Activated CD8-positive, alpha-beta memory T cell treated with anti-CD3 and anti-CD28 coated beads for 4 hours (primary cell): ENCODE measurements around the gene KAT7.

Source experiments
- DNase-seq, 2 donors: peaks; one replicate each; pipeline ENCODE4 v3.0.0-alpha.2; 2020; ENCODE audit warnings: low read depth in 2 of 2

KAT7 gene

DNA sequence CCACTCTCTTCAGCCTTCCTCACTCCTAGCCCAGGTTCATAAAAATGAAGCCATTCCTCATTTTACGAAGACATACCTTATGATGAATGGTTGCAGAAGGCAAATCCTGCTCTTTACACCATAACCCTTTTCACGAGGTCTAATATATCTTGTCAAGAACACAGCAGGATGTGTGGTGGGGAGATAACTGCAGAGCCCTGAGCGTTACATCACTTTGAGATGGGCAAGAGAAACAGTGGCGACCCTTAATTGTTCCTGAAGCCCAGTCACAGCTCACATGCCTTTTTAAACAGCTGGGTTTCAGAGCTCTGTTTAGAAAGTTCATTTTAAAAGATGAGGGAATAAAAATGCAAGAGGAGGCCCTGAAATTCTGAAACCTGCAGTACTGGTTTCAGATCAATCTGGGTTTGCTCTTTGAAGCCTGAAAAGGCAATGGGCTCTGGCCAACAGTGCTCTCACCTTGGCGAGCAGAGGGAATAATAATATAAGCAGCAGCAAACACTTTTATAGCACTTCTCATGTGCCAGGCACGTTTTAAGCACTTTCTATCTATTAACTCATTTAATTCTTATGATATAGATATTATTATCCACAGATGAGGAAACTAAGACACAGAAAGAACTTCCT is 27.4 kb upstream of the KAT7 start:
- DNase-seq = no peak

DNA sequence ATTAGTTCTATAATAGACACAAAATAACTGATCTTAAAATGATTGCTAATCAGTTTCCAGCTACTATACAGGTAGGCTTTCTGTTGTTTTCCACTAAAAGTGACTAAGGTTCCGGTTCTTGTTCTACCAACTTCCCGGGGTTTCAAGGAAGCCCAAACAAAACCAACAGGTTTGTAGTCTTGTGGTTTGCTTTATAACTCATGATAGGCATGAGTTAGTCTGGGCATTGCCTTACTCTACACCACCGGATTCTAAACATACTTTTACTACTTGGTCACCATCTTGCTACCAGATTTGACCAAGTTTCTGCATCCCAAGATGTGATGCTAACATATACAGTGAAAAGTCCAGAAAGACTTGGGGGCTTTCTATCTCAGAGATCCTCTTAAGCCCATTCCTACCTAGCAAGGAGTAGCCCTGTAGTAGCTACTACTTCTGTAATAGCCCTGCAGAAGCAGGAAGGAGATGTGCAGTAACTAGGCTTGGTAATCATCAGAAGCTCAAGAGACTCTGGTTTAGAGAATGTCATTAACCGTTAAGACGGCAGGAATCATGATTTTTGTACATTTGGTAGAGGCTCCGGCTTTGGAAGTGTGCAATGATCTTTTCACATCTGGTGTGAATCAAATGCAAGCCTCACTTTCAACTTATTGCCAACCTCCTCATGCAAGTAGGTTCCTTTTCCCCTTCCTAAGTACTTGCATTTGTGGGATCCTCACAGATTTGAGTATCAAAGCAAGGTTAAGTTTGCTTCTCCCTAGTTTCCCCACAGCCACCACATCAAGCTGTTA is 26.1 kb upstream of the KAT7 start:
- DNase-seq = no peak

GRCh38 chr17:49763735-49764558 is 24.5 kb upstream of the KAT7 start, which contains the start of gene FAM117A:
FAM117A (minus strand) TSS chr17:49764131; CDS start chr17:49764087, 44 bp downstream.
- DNase-seq = peak; percentile 89 to 95

DNA sequence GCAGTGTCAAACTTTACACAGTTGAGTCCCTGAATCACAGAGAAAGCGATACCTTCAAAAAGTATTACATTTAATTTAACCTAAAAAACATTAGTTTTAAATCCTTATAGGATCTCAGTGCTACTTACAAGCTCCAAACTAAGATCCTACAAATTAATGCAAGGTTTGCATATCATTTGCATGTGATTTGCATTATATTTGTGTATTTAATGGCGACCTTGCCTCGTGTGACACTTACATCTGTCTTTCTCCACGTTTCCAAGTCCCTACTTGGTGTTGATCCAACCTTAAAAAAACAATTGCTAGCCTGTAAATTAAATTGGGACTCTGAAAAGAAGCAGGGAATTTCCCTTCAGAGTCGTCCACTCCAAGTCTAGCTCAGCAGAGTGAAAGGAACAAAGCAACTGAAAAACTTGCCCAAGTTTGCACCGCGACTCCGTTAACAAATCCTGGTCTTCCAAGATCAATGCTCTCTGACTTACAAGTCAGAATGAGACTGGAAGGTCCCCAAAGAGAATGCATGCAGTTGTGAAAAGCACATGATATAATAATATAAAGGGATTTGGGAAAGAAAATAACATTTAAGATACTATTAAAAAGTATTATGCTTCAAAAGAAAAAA is 23.8 kb upstream of the KAT7 start:
- DNase-seq = no peak

- DNase-seq = no peak
Measured at GRCh38 chr17:49766918-49767530, 21.5 kb upstream of the KAT7 start.

GRCh38 chr17:49775546-49776260 is 12.8 kb upstream of the KAT7 start:
- DNase-seq = no peak

GRCh38 chr17:49776551-49777300 is 11.8 kb upstream of the KAT7 start:
- no peak for DNase-seq

DNA sequence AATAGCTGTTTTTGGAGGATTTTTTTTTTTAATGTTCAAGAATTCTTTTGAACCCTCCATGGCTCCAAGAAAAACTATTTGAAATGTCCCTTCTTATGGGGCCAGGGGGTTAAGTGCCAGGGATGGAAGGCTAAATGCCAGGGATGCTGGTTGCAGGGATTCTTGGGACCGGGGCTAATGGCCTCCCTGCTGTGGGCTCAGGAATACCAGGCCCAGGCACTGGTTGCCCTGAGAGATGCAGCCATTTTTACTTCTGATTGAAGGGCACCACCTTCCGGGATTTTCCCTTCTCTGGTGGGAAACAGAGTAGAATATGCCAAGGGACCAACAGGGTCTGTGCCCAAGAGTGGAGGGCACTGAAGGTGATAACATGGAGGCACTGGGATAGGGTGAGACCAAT is 10.9 kb upstream of the KAT7 start:
- DNase-seq = no peak

GRCh38 chr17:49779156-49779738 is 9.2 kb upstream of the KAT7 start:
- DNase-seq = no peak

DNA sequence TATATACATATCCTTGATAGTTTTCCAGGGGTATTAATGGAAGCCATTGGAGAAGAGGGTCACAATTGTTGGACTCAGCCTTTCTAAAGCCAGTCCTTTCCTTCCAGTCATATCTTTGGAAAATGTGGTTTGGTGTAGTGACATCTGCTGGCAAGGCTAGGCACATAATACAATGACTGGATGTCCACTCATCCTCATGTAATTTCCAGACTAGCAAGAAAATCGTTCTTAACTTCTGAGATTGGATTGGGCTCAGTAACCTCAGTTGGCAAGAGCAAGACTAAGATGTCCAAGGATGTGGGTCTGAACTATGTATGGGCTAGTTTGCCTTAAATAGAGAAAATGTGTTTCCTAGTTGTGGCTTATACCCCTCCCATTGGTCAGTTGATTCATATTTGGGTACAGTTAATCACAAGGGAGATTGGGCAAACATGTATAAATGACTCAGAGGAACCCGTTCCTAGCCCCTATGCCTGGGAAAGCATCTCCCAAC is 8.7 kb upstream of the KAT7 start:
- DNase-seq = no peak

DNA sequence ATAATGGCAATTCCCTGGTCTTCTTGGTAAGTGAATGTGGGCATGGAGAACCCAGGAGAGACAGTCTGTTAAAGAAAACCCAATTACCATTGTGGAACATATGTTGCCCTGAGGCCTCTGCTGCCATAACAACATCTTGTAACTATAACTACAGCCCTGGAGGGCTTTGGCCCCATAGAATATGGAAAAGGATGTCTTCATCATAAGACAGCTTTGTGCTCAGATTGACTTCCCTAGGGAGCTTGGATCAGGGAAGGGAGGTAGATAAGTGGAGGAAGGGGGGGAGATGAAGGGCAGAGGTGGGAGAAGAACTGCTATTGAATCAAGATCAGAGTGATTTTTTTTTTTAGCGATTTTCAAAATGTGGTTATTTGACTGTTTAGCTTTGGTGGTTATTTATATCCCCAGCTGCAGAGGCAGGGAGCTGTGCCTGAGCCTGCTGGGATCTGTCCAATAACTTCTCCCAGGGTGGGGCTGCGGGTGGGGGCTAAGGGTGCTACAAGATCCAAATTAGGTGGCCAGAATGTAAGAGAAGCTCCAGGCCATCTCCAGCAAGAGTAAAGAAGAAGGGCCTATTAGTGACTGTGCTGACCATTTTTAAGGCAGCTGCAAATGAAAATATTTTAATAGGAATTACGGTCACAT is 5.3 kb upstream of the KAT7 start:
- no peak for DNase-seq

- DNase-seq = no peak
Measured at GRCh38 chr17:49783791-49784190, 4.7 kb upstream of the KAT7 start.

GRCh38 chr17:49784636-49785035 is 3.8 kb upstream of the KAT7 start:
- DNase-seq = no peak

DNA sequence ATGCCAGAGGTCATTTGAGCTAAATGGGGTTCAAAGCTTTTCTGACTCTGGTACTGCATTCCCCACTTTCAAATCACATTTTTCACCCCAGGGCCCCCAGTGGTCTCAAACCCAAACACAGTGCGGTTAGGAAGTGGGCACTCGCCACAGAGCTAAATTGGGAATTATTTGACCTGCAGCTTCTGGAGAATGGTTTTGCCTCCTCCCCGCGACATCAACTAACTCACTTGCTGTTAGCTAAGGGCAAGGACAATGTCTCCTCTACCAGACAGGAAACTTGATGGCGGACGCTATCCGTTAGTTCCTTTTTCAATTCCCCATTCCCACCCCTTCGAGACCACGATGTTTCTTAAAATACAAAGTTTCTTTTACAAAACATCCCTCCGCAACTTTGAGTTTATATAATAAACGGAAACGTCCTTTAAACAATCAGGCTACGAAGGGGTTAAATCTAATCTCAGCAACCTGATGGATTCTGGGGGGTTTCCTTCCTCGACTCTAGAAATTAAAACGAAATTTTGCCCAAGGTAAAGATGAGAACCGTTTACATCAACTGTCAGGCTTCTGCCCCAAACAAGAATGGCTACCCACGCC is 500 bp upstream of the KAT7 start:
- DNase-seq = no peak

DNA sequence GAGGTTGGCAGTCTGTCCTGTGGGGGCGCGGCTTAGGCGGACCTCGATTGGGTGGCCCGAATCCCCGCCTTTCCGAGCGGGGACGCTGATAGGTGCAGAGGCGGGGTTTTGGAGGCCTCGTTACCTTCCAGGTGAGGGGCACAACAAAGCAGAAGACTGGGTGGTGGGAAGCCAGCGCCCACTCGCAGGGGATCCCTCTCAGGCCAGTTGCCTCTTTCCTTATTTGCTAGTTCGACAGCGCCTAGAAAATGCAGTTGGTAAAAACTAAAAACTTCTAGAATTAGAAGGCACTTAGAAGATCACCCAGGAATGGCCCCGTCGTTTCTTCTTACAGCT is 730 bp downstream of the KAT7 start:
- DNase-seq = no peak

GRCh38 chr17:49793309-49793708 is 4.8 kb downstream of the KAT7 start:
- DNase-seq = no peak

GRCh38 chr17:49795372-49795771 is 6.9 kb downstream of the KAT7 start:
- DNase-seq = no peak

DNA sequence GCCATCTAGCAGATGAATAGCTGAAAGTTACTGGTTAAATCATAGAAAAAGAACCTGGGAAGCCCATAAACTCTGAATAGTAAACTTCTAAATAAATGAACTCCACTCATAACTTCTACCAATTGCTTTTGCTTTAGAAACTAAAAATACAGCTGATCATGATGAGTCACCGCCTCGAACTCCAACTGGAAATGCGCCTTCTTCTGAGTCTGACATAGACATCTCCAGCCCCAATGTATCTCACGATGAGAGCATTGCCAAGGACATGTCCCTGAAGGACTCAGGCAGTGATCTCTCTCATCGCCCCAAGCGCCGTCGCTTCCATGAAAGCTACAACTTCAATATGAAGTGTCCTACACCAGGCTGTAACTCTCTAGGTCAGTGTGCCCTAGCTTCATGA is 9.7 kb downstream of the KAT7 start:
- no peak for DNase-seq

DNA sequence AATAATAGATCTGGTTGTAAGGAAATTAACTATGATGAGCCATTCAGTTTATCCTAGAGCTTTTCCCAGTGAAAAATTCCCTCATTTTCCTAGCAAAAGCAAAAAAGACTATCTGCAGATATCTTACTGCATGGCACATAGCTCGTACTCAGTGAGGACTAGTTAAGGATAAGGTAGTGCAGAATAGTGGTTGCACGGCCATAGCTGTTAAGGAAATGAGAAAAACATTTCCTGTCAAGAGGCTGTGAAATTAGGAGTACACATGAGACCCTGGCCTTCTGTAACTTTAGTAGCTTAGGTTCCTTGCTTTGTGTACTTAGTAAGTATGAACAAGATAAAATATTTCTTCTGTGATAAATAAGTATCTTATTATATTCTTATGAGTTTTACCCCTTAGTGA is 10.3 kb downstream of the KAT7 start:
- DNase-seq = no peak
